Liver (tissue), 9 donors: ENCODE measurements around the gene FAM151A. TPM values are rescaled to one million over a fixed set of nuclear protein-coding genes. Genes with fewer than 3 reads are reported as not detected.

Experiments
- DNase-seq: peaks from one replicate; pipeline ENCODE4 v3.0.0-alpha.2; 2017; ENCODE audit warnings: low spot score
- H3K27ac ChIP-seq, 2 donors: one replicate each; pipeline ENCODE4 v1.7.0; 2013; ENCODE audit warnings: inconsistent platforms in 2 of 2, low read length in 2 of 2, control low read depth in 1 of 2, low read depth in 1 of 2, mild to moderate bottlenecking in 1 of 2
- H3K27me3 ChIP-seq, 4 donors: one replicate each; pipeline versions ENCODE4 v1.6.1 to v1.7.0; 2013; ENCODE audit warnings: low read length in 3 of 4, inconsistent platforms in 1 of 4, mild to moderate bottlenecking in 1 of 4, moderate library complexity in 1 of 4; ENCODE audit not compliant: control insufficient read depth in 4 of 4, insufficient read depth in 4 of 4
- H3K36me3 ChIP-seq, 4 donors: one replicate each; pipeline versions ENCODE4 v1.6.1 to v1.7.0; 2013; ENCODE audit warnings: low read length in 3 of 4, mild to moderate bottlenecking in 3 of 4, low read depth in 1 of 4, moderate library complexity in 1 of 4; ENCODE audit not compliant: control insufficient read depth in 4 of 4, insufficient read depth in 3 of 4
- H3K4me1 ChIP-seq, 4 donors: one replicate each; pipeline versions ENCODE4 v1.6.1 to v1.7.0; 2013; ENCODE audit warnings: low read length in 3 of 4, mild to moderate bottlenecking in 3 of 4, moderate library complexity in 1 of 4; ENCODE audit not compliant: control insufficient read depth in 4 of 4, insufficient read depth in 4 of 4
- H3K4me3 ChIP-seq, 3 donors: one replicate each; pipeline versions ENCODE4 v1.6.1 to v1.7.0; 2013; ENCODE audit warnings: low read length in 3 of 3, control low read depth in 1 of 3, low read depth in 1 of 3, mild to moderate bottlenecking in 1 of 3
- H3K9ac ChIP-seq, 2 donors: one replicate each; pipeline ENCODE4 v1.7.0; 2013; ENCODE audit warnings: low read length in 2 of 2, mild to moderate bottlenecking in 2 of 2, moderate library complexity in 2 of 2, control low read depth in 1 of 2, low read depth in 1 of 2
- H3K9me3 ChIP-seq, 4 donors: one replicate each; pipeline versions ENCODE4 v1.6.1 to v1.7.0; 2013; ENCODE audit warnings: low read length in 3 of 4; ENCODE audit not compliant: control insufficient read depth in 4 of 4
- FOXA1 ChIP-seq: IDR thresholded peaks from 2 replicates; pipeline ENCODE4 v1.6.1; 2016; ENCODE audit warnings: antibody characterized with exemption
- HNF4A ChIP-seq, 2 donors: conservative IDR thresholded peaks; 2 replicates each; pipeline ENCODE4 v1.6.1; 2016; ENCODE audit warnings: antibody characterized with exemption in 2 of 2, mild to moderate bottlenecking in 2 of 2
- JUND ChIP-seq, 2 donors: IDR thresholded peaks; 2 replicates each; pipeline ENCODE4 v1.6.1; 2016; ENCODE audit warnings: antibody characterized with exemption in 2 of 2
- REST ChIP-seq: IDR thresholded peaks from 2 replicates; pipeline ENCODE4 v1.6.1; 2016; ENCODE audit warnings: antibody characterized with exemption, mild to moderate bottlenecking
- RXRA ChIP-seq, 2 donors: IDR thresholded peaks; 2 replicates each; pipeline ENCODE4 v1.6.1; 2017 to 2018; ENCODE audit warnings: antibody characterized with exemption in 2 of 2, mild to moderate bottlenecking in 1 of 2
- WGBS: extraction: QIAGEN DNeasy Blood & Tissue Kit; methylation state at CpG from one replicate; pipeline ENCODE4 v1.1.7; 2013; 5-methylcytosine and 5-hydroxymethylcytosine counted together
- polyA plus RNA-seq, 2 donors: library from polyadenylated mRNA; stranded (reverse) in 1 of 2; unstranded in 1 of 2; fragments of 200-250 nt in 1 of 2; fragments of >200 nt in 1 of 2; fragmentation: Nextera tagmentation in 1 of 2; extraction: Ambion mirVana in 1 of 2; gene quantifications; one replicate each; pipeline versions ENCODE4 v1.2.1 to v1.2.3, GENCODE V29; 2013 to 2015
- total RNA-seq, 2 donors: library from RNA; depleted of rRNA; stranded (reverse); fragments of >200 nt; gene quantifications; one replicate each; pipeline ENCODE4 v1.2.3, GENCODE V29; 2014
- TF ChIP-seq, protein P1 (sequence below): IDR thresholded peaks from 2 replicates; pipeline ENCODE4 v1.6.1; 2016; ENCODE audit warnings: antibody characterized with exemption
- TF ChIP-seq, protein P2 (sequence below): fragments of 150-350 bp; IDR thresholded peaks from 2 replicates; pipeline ENCODE4 v1.5.1; 2017; ENCODE audit warnings: improper control_type of control experiment, low read depth, low read length; ENCODE audit not compliant: missing input control
- donor health status: healthy.
- donor health status: healthy.
- donor health status: healthy.
- donor health status: healthy.
- donor health status: healthy.

Gene FAM151A
- total and polyA plus RNA-seq, 4 donors: 1.5 to 25.1 (median 4.7) TPM

DNA sequence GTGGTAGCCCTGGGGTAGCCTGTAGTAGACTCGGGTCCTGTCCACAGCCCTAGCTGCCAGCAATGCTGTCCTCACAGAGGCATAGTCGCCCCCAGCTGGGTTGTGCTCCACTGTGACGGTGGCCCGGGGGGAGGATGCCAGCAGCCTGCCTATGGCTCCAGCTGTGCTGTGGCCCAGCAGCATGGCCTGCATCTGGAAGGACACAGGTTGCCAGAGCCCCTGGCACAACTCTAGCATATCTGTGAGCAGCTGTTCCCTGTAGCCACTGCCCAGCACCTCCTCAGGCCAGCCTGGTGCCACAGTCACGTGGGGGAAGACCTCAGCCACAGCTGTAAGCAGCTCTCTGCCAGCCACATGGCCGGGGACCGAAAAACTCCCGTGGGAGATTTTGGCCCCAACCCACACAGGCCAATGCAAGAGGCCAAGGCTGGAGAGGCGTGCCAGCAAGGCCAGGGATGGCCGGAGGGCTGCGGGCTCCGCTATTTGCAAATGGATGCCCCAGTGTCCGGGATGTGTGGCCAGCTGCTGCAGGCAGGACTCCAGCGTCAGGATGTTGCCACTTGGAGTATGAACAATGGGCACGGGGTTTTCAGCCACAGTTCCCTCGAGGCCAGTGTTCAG lies 13.9 kb downstream of the FAM151A start:
- H3K9me3 ChIP-seq: no peaks in the 10 kb centered on the region

DNA sequence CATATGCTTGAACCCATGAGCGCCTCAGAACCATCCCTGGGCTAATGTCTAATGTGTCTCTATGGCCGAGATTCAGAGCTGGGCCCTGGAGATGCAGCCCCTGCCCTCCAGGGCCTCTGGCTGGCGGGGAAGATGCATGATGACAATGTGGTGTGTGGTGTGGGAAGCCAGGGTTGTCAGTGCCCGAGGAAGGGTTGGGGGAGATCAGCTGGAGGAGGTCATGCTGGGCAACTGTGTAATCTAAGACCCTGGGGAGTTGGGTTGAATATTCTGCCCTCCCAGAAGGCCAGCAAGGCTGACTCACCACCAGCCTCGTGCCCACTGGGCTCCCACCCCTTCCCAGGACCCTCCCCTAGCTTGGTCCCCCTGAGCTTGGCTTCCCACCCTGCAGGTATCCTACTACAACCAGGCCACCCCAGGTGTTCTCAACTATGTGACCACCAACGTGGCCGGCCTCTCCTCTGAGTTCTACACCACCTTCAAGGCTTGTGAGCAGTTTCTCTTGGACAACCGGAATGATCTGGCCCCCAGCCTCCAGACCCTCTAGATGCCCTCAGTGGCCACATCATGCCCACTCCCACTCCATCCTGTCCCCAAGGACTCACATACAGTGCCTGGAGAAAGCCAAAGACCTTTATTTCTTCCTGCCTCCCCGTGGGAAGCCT lies 14.6 kb downstream of the FAM151A start:
- no peak for TF ChIP-seq JUND (IDR thresholded peaks at IDR 0.05)
- TF ChIP-seq REST: no peak
- TF ChIP-seq, protein P1, sequence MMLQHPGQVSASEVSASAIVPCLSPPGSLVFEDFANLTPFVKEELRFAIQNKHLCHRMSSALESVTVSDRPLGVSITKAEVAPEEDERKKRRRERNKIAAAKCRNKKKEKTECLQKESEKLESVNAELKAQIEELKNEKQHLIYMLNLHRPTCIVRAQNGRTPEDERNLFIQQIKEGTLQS: no peak
- Histone ChIP-seq H3K4me3 (no peak overlapping the region), H3K27ac (no peak overlapping the region), H3K9ac (no peak overlapping the region), H3K27me3 (no peaks in the 10 kb centered on the region), H3K36me3 (peaks cover 0 to 13% (median under 1%) of the 10 kb centered on the region in 4 donors), H3K9me3 (no peaks in the 10 kb centered on the region), H3K4me1 (no peaks in the 10 kb centered on the region)
- WGBS: 92% methylated on average over 9 of the region's 9 CpGs
- no peak for DNase-seq

More for the DNA sequence above, 13.9 kb downstream of the FAM151A start:
- WGBS: 86% methylated on average over 16 of the region's 16 CpGs
- no peaks in the 10 kb centered on the region for H3K4me1 ChIP-seq
- peaks cover 0 to 19% (median 2%) of the 10 kb centered on the region in 4 donors for H3K36me3 ChIP-seq
- no peak for TF ChIP-seq RXRA (IDR thresholded peaks at IDR 0.05)
- no peak for TF ChIP-seq HNF4A (conservative IDR thresholded peaks at IDR 0.05)
- TF ChIP-seq, protein P2, sequence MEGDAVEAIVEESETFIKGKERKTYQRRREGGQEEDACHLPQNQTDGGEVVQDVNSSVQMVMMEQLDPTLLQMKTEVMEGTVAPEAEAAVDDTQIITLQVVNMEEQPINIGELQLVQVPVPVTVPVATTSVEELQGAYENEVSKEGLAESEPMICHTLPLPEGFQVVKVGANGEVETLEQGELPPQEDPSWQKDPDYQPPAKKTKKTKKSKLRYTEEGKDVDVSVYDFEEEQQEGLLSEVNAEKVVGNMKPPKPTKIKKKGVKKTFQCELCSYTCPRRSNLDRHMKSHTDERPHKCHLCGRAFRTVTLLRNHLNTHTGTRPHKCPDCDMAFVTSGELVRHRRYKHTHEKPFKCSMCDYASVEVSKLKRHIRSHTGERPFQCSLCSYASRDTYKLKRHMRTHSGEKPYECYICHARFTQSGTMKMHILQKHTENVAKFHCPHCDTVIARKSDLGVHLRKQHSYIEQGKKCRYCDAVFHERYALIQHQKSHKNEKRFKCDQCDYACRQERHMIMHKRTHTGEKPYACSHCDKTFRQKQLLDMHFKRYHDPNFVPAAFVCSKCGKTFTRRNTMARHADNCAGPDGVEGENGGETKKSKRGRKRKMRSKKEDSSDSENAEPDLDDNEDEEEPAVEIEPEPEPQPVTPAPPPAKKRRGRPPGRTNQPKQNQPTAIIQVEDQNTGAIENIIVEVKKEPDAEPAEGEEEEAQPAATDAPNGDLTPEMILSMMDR: no peak
- TF ChIP-seq REST: no peak
- TF ChIP-seq FOXA1: no peak
- TF ChIP-seq, protein P1: no peak
- no peak for DNase-seq
- H3K27me3 ChIP-seq: no peaks in the 10 kb centered on the region
- H3K27ac ChIP-seq: no peak overlapping the region
- H3K4me3 ChIP-seq: no peak overlapping the region
- no peak overlapping the region for H3K9ac ChIP-seq
